Smooth muscle cell (in vitro differentiated cells): ENCODE data around the gene NAP1L5. TPM values are rescaled to one million over a fixed set of nuclear protein-coding genes. Genes with fewer than 3 reads are reported as not detected.

Experiments used
- DNase-seq: peaks from one replicate; lab custom pipeline; 2025; ENCODE audit not compliant: unreplicated experiment; lab: John Stamatoyannopoulos, UW
- H2AFZ ChIP-seq: fragments of 200-600 bp; sonication (generic); 2 replicates; pipeline ENCODE4 v1.6.0; 2016; ENCODE audit warnings: antibody characterized with exemption, low read depth, mild to moderate bottlenecking
- H3F3A ChIP-seq: fragments of 200-600 bp; sonication (generic); 2 replicates; pipeline ENCODE4 v1.6.0; 2017; ENCODE audit warnings: antibody characterized with exemption, low read depth
- H3K27ac ChIP-seq: fragments of 200-600 bp; sonication (generic); 2 replicates; pipeline ENCODE4 v1.5.1; 2016; ENCODE audit warnings: low read depth, mild to moderate bottlenecking
- H3K27me3 ChIP-seq: fragments of 200-600 bp; sonication (generic); 2 replicates; pipeline ENCODE4 v1.6.1; 2016; ENCODE audit warnings: low read depth, mild to moderate bottlenecking
- H3K36me3 ChIP-seq: fragments of 200-600 bp; sonication (generic); 2 replicates; pipeline ENCODE4 v1.5.1; 2016; ENCODE audit warnings: low read depth
- H3K4me1 ChIP-seq: fragments of 200-600 bp; sonication (generic); 2 replicates; pipeline ENCODE4 v1.5.1; 2016; ENCODE audit warnings: low read depth
- H3K4me2 ChIP-seq: fragments of 200-600 bp; sonication (generic); 2 replicates; pipeline ENCODE4 v1.6.0; 2016; ENCODE audit warnings: mild to moderate bottlenecking
- H3K4me3 ChIP-seq: fragments of 200-600 bp; sonication (generic); 2 replicates; pipeline ENCODE4 v1.5.1; 2016; ENCODE audit warnings: mild to moderate bottlenecking
- H3K79me2 ChIP-seq: fragments of 200-600 bp; sonication (generic); 2 replicates; pipeline ENCODE4 v1.6.0; 2016; ENCODE audit warnings: low read depth, mild to moderate bottlenecking
- H3K9ac ChIP-seq: fragments of 200-600 bp; sonication (generic); 2 replicates; pipeline ENCODE4 v1.6.0; 2016; ENCODE audit warnings: low read depth
- H3K9me3 ChIP-seq: fragments of 200-600 bp; sonication (generic); replicated peaks from 2 replicates; pipeline ENCODE4 v1.5.1; 2016; ENCODE audit warnings: low read depth
- H4K20me1 ChIP-seq: fragments of 200-600 bp; sonication (generic); 2 replicates; pipeline ENCODE4 v1.6.0; 2016; ENCODE audit warnings: low read depth
- WGBS: methylation state at CpG from one replicate; pipeline ENCODE4 v1.1.7; 2016; ENCODE audit warnings: low lambda C conversion rate; 5-methylcytosine and 5-hydroxymethylcytosine counted together
- polyA plus RNA-seq: library from polyadenylated mRNA; unstranded; fragments of >200 nt; fragmentation: Nextera tagmentation; extraction: Ambion mirVana; gene quantifications from 2 replicates; pipeline ENCODE4 v1.2.1, GENCODE V29; 2016
- total RNA-seq: library from RNA; depleted of rRNA; stranded (reverse); fragments of >200 nt; gene quantifications from 2 replicates; pipeline ENCODE4 v1.2.3, GENCODE V29; 2014
- TF ChIP-seq, protein P1 (sequence below): fragments of 200-600 bp; sonication (generic); IDR thresholded peaks from 2 replicates; pipeline ENCODE4 v1.5.1; 2017; ENCODE audit warnings: borderline replicate concordance, mild to moderate bottlenecking, antibody characterized with exemption; ENCODE audit not compliant: insufficient read depth, poor library complexity, severe bottlenecking

Gene NAP1L5
- total and polyA plus RNA-seq, 2 experiments from 2014 or later, result 3.5 to 3.8 TPM

DNA sequence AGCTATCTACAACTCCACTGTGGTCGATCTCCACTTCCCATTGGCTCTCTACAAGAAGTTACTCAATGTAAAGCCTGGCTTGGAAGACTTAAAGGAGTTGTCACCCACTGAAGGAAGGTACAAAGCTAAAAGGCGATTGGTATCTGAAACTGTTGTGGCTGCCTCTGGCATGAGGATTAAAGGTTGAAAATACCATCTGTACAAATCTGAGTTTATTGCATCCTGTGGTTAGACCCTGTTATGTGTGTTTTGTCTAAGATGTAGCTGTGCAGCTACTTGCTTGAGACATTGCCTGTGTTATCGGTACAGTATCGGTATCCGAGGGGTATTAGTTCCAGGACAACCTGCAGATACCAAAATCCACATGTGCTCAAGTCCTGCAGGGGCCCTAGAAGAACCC lies 16.4 kb downstream of the NAP1L5 start:
- Histone ChIP-seq H3K4me1 (no peaks in the 10 kb centered on the region), H3K9me3 (no peaks in the 10 kb centered on the region), H3K27me3 (no peaks in the 10 kb centered on the region), H2AFZ (no peak overlapping the region), H3K4me2 (no peak overlapping the region), H3K36me3 (peaks cover 9% of the 10 kb centered on the region), H3F3A (no peaks in the 10 kb centered on the region), H3K4me3 (no peak overlapping the region), H4K20me1 (no peaks in the 10 kb centered on the region), H3K27ac (no peak overlapping the region), H3K9ac (no peak overlapping the region), H3K79me2 (no peaks in the 10 kb centered on the region)
- WGBS, result 93% methylated on average over 5 of the region's 5 CpGs
- TF ChIP-seq, protein P1, sequence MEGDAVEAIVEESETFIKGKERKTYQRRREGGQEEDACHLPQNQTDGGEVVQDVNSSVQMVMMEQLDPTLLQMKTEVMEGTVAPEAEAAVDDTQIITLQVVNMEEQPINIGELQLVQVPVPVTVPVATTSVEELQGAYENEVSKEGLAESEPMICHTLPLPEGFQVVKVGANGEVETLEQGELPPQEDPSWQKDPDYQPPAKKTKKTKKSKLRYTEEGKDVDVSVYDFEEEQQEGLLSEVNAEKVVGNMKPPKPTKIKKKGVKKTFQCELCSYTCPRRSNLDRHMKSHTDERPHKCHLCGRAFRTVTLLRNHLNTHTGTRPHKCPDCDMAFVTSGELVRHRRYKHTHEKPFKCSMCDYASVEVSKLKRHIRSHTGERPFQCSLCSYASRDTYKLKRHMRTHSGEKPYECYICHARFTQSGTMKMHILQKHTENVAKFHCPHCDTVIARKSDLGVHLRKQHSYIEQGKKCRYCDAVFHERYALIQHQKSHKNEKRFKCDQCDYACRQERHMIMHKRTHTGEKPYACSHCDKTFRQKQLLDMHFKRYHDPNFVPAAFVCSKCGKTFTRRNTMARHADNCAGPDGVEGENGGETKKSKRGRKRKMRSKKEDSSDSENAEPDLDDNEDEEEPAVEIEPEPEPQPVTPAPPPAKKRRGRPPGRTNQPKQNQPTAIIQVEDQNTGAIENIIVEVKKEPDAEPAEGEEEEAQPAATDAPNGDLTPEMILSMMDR, result no peak
- no peak for DNase-seq

DNA sequence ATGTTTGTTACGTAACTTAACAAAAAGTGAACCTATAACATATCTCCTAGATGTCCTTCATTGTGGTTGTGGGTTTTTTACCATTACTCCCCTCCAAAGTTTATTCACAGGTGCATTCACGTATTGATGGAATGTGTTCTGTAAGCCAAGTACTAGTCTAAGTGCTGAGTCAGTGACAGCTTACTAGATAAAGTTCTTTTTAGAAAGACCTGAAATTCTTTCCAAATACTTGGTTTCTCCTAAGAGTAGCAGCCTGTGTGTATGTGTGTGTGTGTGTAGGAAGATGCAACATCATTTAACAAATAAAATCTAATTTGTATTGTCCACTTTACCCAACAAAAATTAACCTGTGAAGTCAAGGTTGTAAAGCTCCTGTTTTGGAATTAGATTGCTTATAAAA lies 22.1 kb downstream of the NAP1L5 start:
- 86% methylated on average over 2 of the region's 2 CpGs for WGBS
- Histone ChIP-seq H3K4me1 (no peaks in the 10 kb centered on the region), H3K9me3 (no peaks in the 10 kb centered on the region), H4K20me1 (no peaks in the 10 kb centered on the region), H3K27me3 (no peaks in the 10 kb centered on the region), H3K79me2 (no peaks in the 10 kb centered on the region), H2AFZ (no peak overlapping the region), H3K9ac (no peak overlapping the region), H3K4me2 (no peak overlapping the region), H3K27ac (no peak overlapping the region), H3K4me3 (no peak overlapping the region), H3K36me3 (peaks cover 9% of the 10 kb centered on the region), H3F3A (no peaks in the 10 kb centered on the region)
- no peak for DNase-seq
- TF ChIP-seq, protein P1, result no peak

DNA sequence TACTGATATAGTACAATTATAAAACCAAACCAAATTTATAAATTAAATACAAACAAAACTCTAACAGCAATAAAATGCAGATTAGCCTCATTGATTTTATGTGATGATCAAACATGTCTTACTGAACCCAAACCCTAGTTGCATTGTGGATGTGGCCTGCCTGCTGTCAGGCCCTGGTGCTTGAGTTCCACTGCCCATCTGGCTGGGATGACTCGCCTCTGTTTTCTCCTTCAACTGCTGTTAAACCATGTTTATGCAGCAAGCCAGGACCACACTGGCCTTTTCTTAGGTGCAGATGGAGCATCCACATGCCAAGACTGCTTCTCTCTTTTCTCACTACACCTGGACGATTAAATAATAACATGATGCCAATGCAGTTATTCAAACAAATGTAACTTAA lies 22.6 kb downstream of the NAP1L5 start:
- Histone ChIP-seq H3K27me3 (no peaks in the 10 kb centered on the region), H3K4me1 (no peaks in the 10 kb centered on the region), H3F3A (no peaks in the 10 kb centered on the region), H2AFZ (no peak overlapping the region), H3K4me3 (no peak overlapping the region), H3K36me3 (peaks cover 9% of the 10 kb centered on the region), H3K4me2 (no peak overlapping the region), H4K20me1 (no peaks in the 10 kb centered on the region), H3K79me2 (no peaks in the 10 kb centered on the region), H3K9ac (no peak overlapping the region), H3K27ac (no peak overlapping the region), H3K9me3 (no peaks in the 10 kb centered on the region)
- WGBS, result 77% methylated on average over 2 of the region's 2 CpGs
- TF ChIP-seq, protein P1, result no peak
- DNase-seq, result no peak

DNA sequence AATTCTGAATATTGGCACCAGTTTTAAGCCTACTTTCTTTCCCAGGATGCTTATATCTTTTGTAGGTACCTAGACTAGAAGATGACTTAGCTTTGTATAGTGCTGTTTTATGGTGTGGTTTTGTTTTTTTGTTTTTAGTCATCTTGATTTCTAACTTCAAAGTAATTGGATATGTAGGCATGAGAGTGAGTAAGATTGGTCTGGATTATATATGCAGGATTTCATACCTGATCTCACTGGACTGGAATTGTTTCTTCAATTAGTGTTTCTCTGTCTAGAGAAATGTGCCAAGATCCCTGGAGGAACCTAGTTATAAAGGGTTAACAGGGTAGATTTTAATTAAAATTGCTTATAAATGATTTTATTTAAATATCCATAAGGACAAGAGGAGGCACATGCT lies 23.1 kb downstream of the NAP1L5 start:
- DNase-seq, result no peak
- no peak overlapping the region for H2AFZ ChIP-seq

More for the DNA sequence above, 23.1 kb downstream of the NAP1L5 start:
- no peaks in the 10 kb centered on the region for H3K4me1 ChIP-seq
- no peaks in the 10 kb centered on the region for H3K9me3 ChIP-seq
- no peaks in the 10 kb centered on the region for H3F3A ChIP-seq
- H3K9ac ChIP-seq, result no peak overlapping the region
- no peaks in the 10 kb centered on the region for H4K20me1 ChIP-seq
- H3K27me3 ChIP-seq, result no peaks in the 10 kb centered on the region
- H3K36me3 ChIP-seq, result peaks cover 9% of the 10 kb centered on the region
- TF ChIP-seq, protein P1, result no peak
- no peak overlapping the region for H3K4me2 ChIP-seq
- H3K79me2 ChIP-seq, result no peaks in the 10 kb centered on the region
- no peak overlapping the region for H3K4me3 ChIP-seq
- no peak overlapping the region for H3K27ac ChIP-seq
